Stimulated activated CD4-positive, alpha-beta T cell treated with anti-CD3 and anti-CD28 coated beads, Interleukin-2, amount 100 ng/mL, for 4 hours (primary cell): ENCODE data around the gene ACIN1.
A peak's percentile ranks its signal among the peaks of the same experiment; 100 is the strongest.
"Not testable (repeated sequence)": the region's sequence is repeated elsewhere in the genome, so short reads cannot be mapped to it uniquely, and the experiment has no call there.

ENCODE experiments used
- DNase-seq: peaks from one replicate; pipeline ENCODE4 v3.0.0-alpha.2; 2020; ENCODE audit warnings: low read depth

Gene ACIN1

GRCh38 chr14:23122086-23122485 is 27.1 kb upstream of the ACIN1 start:
- no peak for DNase-seq

GRCh38 chr14:23121361-23121771 is 26.4 kb upstream of the ACIN1 start:
- DNase-seq: no peak

- DNase-seq: peak; percentile 61
Observed at GRCh38 chr14:23120541-23121251, 25.8 kb upstream of the ACIN1 start.

DNA sequence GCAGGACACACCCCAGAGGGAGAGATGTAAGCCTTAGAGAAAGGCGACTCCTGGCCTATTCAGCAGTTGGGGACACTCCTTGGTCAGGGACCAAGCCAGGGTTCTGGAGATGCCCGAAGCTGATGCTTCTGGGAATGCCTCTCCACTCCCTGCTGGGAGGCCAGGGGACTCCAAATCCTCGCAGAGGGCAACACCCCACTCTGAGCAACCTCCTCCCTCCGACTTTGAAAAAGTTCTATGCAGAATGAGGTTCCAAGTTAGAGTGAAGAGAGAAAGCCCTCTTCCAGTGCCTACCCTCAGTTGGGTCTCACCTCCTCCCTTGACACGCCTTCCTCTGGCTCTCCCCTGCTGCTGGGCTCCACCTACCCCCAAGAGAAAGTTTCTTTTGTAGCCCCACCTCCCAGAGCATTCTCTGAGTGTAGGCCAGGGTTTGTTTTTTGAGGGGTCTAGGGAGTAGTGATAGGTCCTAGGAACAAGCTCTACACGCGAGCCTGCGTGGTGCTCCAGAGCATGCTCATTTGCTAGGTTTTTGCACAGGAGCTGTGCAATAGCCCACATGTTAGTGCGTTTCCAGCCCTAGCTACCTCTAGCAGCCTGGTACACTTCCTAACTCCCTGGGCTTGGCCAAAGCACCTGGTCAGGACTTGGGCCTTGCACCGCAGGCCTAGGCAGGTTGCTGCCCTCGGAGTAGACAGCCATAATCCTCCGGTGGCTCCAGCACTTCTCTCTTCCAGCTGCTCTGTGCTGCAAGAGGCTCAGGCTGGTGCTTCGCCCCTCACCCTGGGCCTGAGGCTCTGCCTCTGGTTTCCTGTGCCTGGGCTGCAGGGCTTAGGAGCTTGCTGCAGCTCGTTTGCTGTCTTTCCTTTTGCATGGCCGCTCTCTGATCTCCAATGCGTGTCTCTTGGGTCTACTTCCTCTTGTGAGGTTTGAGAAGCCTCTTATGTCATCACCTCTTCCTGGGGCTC is 24.7 kb upstream of the ACIN1 start:
- no peak for DNase-seq

- no peak for DNase-seq
Observed at GRCh38 chr14:23118506-23119362, 23.8 kb upstream of the ACIN1 start, which contains the start of gene CEBPE. Gene CEBPE, minus strand, starts transcription at chr14:23119255. Its CDS starts 164 bp downstream, at chr14:23119091.

DNA sequence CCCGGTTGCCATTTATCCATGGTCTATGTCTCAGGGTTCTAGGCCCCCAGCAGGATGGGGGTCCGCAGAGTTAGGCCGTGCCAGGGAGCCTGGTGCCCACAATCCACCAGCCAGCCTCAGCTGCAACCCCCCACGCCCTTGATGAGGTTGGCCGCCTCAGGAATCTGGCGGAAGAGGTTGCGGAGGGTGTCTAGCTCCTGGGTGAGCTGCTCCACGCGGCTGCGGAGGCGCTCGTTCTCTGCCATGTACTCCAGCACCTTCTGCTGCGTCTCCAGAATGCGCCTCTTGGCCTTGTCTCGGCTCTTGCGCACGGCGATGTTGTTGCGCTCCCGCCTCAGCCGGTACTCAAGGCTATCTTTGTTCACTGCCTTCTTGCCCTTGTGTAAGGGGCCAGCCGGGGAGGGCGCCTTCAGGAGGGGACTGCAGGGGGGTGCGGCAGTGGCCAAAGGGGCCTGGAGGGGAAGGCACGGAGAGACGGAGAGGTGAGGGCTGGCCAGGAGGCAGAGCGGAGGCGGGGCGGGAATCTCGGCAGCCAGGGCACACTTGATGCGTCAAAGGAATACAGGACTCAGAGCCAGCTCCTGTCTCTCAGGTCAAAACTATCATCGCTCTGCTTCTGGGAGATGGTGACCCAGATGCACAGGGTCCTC is 22.6 kb upstream of the ACIN1 start:
- no peak for DNase-seq

GRCh38 chr14:23115918-23116317 is 21.0 kb upstream of the ACIN1 start:
- no peak for DNase-seq

DNA sequence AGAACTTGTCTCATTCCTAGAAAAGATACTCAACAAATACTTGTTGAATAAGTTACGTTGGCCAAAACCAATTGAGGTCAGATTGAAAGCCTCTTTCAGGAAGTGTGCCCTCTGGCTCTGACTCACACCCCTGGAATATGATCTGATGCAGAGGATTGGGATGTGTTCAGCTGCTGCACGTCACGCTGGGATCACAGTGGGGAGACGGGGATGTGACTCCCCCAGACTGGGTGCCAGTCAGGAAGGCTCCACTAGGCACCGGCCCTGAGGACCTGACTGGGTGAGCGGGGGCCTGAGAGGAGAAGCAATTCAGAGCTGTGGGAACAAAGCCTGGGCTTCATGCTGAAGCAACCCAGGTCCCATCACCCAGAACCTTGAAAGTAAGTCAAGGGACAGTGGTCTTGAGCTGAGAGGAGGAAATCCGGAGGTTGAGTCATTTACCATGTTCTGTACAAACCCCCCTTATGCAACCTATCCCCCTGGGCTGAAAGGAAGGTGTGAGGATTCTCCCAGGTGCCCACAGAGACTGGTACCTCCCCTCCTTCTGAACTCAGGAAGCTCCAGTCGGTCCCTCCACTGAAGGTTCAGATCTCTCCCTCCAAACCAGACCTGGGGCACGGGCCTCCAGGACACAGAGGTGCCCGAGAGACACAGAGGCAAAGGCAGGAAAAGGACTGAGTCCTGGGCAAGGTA is 20.2 kb upstream of the ACIN1 start:
- no peak for DNase-seq

GRCh38 chr14:23114669-23115038 is 19.7 kb upstream of the ACIN1 start:
- no peak for DNase-seq

DNA sequence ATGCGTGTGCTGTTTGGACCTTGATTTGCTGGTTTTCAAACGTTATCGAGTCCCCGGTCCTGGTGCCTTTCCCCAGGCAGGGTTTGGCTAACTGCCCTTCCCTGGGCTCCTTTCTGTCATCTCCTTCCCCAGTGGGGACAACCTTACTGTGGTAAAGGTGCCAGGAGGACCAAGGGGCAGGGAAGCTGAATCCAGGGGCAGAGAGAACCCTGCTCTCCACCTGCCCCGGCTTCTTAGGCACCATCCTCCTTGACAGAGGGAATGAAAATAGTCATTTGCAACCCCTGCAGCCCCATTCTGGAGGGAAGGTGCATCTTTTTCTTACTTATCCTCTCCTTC is 19.2 kb upstream of the ACIN1 start:
- DNase-seq: no peak

DNA sequence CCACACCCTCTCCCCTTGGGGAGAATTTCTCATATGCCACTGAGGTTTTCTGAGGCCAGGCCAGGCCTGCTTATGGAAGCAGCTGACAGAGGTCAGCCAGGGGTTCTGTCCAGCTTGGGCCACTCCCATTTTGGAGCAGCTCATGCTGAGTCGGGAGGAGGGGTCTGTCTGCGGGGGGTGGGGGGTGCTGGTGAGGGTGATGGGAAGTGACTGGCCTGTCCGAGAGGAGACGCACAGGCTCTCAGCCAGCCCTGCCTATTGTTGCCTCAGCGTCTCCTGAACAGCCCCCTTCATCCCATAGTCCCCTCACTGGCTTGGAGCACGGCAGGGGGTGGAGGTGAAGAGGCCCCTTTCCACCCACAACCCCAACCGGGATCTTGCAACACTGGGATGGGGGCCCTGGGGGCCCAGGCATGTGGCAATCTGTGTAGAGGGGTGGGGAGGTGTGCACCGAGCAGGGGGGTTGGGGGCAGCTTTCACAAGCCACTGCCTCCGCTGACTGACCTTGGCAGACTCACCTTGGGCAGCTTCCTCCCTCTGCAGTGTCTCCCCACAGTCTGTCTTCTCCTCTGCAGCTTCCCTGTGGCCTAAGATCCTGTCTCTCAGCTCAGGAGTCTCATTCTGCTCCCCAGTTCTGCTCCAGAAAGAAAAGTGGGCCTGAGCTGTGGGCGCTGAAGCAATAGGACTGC is 18.6 kb upstream of the ACIN1 start:
- DNase-seq: no peak

GRCh38 chr14:23112359-23113178 is 17.6 kb upstream of the ACIN1 start:
- DNase-seq: no peak

DNA sequence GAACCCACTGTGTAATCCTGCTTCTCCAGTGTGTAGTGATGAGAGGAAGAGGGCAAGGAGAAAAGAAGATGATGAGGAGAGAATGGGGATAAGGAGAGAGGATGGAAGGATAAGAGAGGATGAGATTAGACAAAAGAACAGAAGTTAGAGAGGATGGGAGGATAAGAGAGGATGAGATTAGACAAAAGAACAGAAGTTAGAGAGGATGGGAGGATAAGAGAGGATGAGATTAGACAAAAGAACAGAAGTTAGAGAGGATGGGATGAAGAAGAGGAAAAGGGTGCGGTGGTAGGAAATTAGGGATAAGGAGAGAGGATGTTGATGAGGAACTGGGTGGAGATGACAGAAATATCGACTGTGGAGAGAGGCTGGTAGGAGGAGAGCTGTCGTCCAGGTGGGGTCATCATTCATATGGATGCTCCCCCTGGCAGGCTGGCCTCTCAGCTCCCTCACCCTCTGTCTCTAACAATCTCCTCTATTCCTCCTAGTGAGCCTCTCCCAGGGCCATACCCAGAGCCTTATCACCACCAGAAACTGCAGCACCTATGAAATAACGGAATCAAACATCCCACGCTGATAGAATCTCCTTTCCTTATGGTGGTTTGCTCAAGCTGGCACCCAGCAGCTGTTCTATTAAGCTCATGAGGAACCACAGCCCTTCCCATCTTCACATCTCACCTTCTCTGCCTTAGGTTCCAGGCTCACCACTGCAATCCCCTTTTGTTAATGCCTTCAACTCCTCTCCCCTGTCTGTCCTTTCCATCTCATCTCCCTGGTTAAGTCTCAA is 15.8 kb upstream of the ACIN1 start:
- DNase-seq: no peak

DNA sequence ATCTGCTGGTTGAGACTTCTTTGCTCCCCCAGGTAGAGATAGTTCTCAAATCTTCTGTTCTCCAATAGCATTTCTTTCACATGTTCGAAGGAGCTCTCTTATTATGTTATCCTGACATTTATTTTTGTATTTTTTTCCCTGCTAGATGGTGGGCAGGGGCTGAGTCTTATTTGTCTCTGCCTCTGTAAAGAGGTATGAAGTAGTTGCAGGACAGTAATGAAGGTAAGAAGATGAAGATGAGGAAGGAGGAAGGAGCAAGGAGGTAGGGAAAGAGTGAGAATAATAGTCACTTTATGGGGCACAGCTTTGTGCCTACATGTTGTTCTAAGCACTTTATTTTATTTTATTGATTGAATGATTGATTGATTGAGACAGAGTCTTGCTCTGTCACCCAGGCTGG is 14.8 kb upstream of the ACIN1 start:
- no peak for DNase-seq

GRCh38 chr14:23108169-23108568 is 13.2 kb upstream of the ACIN1 start:
- not testable (repeated sequence) for DNase-seq

DNA sequence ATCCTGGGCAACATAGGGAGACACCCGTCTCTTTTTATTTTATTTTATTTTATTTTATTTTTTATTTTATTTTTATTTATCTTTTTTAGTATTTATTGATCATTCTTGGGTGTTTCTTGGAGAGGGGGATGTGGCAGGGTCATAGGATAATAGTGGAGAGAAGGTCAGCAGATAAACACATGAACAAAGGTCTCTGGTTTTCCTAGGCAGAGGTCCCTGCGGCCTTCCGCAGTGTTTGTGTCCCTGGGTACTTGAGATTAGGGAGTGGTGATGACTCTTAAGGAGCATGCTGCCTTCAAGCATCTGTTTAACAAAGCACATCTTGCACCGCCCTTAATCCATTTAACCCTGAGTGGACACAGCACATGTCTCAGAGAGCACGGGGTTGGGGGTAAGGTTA is 12.7 kb upstream of the ACIN1 start:
- DNase-seq: not testable (repeated sequence)

GRCh38 chr14:23106747-23107045 is 11.8 kb upstream of the ACIN1 start:
- no peak for DNase-seq

GRCh38 chr14:23105348-23105824 is 10.4 kb upstream of the ACIN1 start:
- DNase-seq: no peak
